HEK293 (cell line): ENCODE data around the gene ARHGAP26.

Experiments used
- CTCF ChIA-PET: fragments of 350-600 bp; formaldehyde crosslinking; extraction: SDS; loops from one replicate; lab custom pipeline; 2021; ENCODE audit warnings: antibody characterized with exemption; lab: Yijun Ruan, JAX
- POLR2A ChIA-PET: fragments of 300-600 bp; formaldehyde crosslinking; extraction: SDS; loops from one replicate; lab custom pipeline; 2020; ENCODE audit warnings: antibody characterized with exemption, inconsistent platforms; lab: Yijun Ruan, JAX
- H3K27ac ChIP-seq: fragments of 200-500 bp; sonication (Bioruptor generic); 2 replicates; pipeline ENCODE4 v1.5.1; 2014; ENCODE audit warnings: low read depth, low read length, control low read depth, inconsistent platforms; ENCODE audit errors: extremely low read depth
- H3K36me3 ChIP-seq, 2 experiments: fragments of 200-500 bp in 1 of 2; sonication (Bioruptor generic) in 1 of 2; 1 replicate in 1 of 2; 2 replicates in 1 of 2; pipeline ENCODE4 v1.5.1; 2014 to 2017; ENCODE audit warnings: inconsistent platforms in 2 of 2, low read length in 2 of 2; ENCODE audit not compliant: control insufficient read depth in 2 of 2, insufficient read depth in 1 of 2
- H3K4me1 ChIP-seq: fragments of 200-500 bp; sonication (Bioruptor generic); 2 replicates; pipeline ENCODE4 v1.5.1; 2014; ENCODE audit warnings: mild to moderate bottlenecking, low read length, inconsistent platforms; ENCODE audit not compliant: control insufficient read depth, insufficient read depth
- H3K4me3 ChIP-seq: 2 replicates; pipeline ENCODE4 v1.5.1; 2011; ENCODE audit warnings: low read depth, mild to moderate bottlenecking, control low read depth, low read length, moderate library complexity
- H3K9me3 ChIP-seq: fragments of 200-500 bp; sonication (Bioruptor generic); 2 replicates; pipeline ENCODE4 v1.5.1; 2014; ENCODE audit warnings: low read depth, low read length, inconsistent platforms; ENCODE audit not compliant: control insufficient read depth, insufficient read depth
- BCL11B ChIP-seq: fragments of 450-650 bp; formaldehyde crosslinking; IDR thresholded peaks from 2 replicates; pipeline ENCODE4 v1.5.1; 2016; ENCODE audit warnings: low read depth, missing biosample characterization, missing genetic modification characterization
- GFI1B ChIP-seq: fragments of 450-650 bp; formaldehyde crosslinking; IDR thresholded peaks from 2 replicates; pipeline ENCODE4 v1.5.1; 2016; ENCODE audit warnings: missing biosample characterization, missing genetic modification characterization
- OSR2 ChIP-seq: fragments of 450-650 bp; formaldehyde crosslinking; IDR thresholded peaks from 2 replicates; pipeline ENCODE4 v1.5.1; 2016; ENCODE audit warnings: missing biosample characterization, missing genetic modification characterization
- REPIN1 ChIP-seq: fragments of 450-650 bp; formaldehyde crosslinking; IDR thresholded peaks from 2 replicates; pipeline ENCODE4 v1.5.1; 2017; ENCODE audit warnings: missing biosample characterization, missing genetic modification characterization, low read depth
- ZNF146 ChIP-seq: fragments of 450-650 bp; formaldehyde crosslinking; IDR thresholded peaks from 2 replicates; pipeline ENCODE4 v1.5.1; 2016; ENCODE audit warnings: missing biosample characterization, missing genetic modification characterization
- ZNF2 ChIP-seq: fragments of 450-650 bp; formaldehyde crosslinking; IDR thresholded peaks from 2 replicates; pipeline ENCODE4 v1.5.1; 2016; ENCODE audit warnings: missing biosample characterization, missing genetic modification characterization
- ZNF211 ChIP-seq: fragments of 450-650 bp; formaldehyde crosslinking; IDR thresholded peaks from 2 replicates; pipeline ENCODE4 v1.5.1; 2016; ENCODE audit warnings: low read depth, missing biosample characterization, missing genetic modification characterization
- ZNF266 ChIP-seq: fragments of 450-650 bp; formaldehyde crosslinking; IDR thresholded peaks from 2 replicates; pipeline ENCODE4 v1.5.1; 2016; ENCODE audit warnings: missing biosample characterization, missing genetic modification characterization, low read depth
- ZNF302 ChIP-seq: fragments of 450-650 bp; formaldehyde crosslinking; IDR thresholded peaks from 2 replicates; pipeline ENCODE4 v1.5.1; 2016; ENCODE audit warnings: missing biosample characterization, missing genetic modification characterization, low read depth
- ZNF513 ChIP-seq: fragments of 450-650 bp; IDR thresholded peaks from 2 replicates; pipeline ENCODE4 v1.5.1; 2018; ENCODE audit warnings: missing biosample characterization, missing genetic modification characterization
- ZNF521 ChIP-seq: fragments of 450-650 bp; formaldehyde crosslinking; IDR thresholded peaks from 2 replicates; pipeline ENCODE4 v1.5.1; 2017; ENCODE audit warnings: missing biosample characterization, mild to moderate bottlenecking, missing genetic modification characterization
- ZNF529 ChIP-seq: fragments of 450-650 bp; formaldehyde crosslinking; IDR thresholded peaks from 2 replicates; pipeline ENCODE4 v1.5.1; 2017; ENCODE audit warnings: missing genetic modification characterization, missing biosample characterization; ENCODE audit not compliant: insufficient replicate concordance
- ZNF561 ChIP-seq: fragments of 450-650 bp; IDR thresholded peaks from 2 replicates; pipeline ENCODE4 v1.5.1; 2018; ENCODE audit warnings: missing biosample characterization, missing genetic modification characterization, borderline replicate concordance
- ZNF626 ChIP-seq: fragments of 450-650 bp; sonication (Bioruptor Pico); formaldehyde crosslinking; IDR thresholded peaks from 2 replicates; pipeline ENCODE4 v1.5.1; 2018; ENCODE audit warnings: missing biosample characterization, missing genetic modification characterization, inconsistent platforms
- ZNF707 ChIP-seq: fragments of 450-650 bp; formaldehyde crosslinking; IDR thresholded peaks from 2 replicates; pipeline ENCODE4 v1.5.1; 2016; ENCODE audit warnings: missing biosample characterization, missing genetic modification characterization
- ZNF837 ChIP-seq: fragments of 450-650 bp; formaldehyde crosslinking; IDR thresholded peaks from 2 replicates; pipeline ENCODE4 v1.5.1; 2016; ENCODE audit warnings: missing biosample characterization, missing genetic modification characterization
- TF ChIP-seq, protein P1 (sequence below): fragments of 450-650 bp; formaldehyde crosslinking; IDR thresholded peaks from 2 replicates; pipeline ENCODE4 v1.5.1; 2016; ENCODE audit warnings: missing biosample characterization, missing genetic modification characterization
- TF ChIP-seq, protein P2 (sequence below): fragments of 450-650 bp; formaldehyde crosslinking; IDR thresholded peaks from 2 replicates; pipeline ENCODE4 v1.5.1; 2016; ENCODE audit warnings: missing biosample characterization, missing genetic modification characterization
- TF ChIP-seq, protein P3 (sequence below): fragments of 450-650 bp; formaldehyde crosslinking; IDR thresholded peaks from 2 replicates; pipeline ENCODE4 v1.5.1; 2017; ENCODE audit warnings: missing biosample characterization, mild to moderate bottlenecking, missing genetic modification characterization, moderate library complexity
- TF ChIP-seq, protein P4 (sequence below): fragments of 450-650 bp; formaldehyde crosslinking; optimal IDR thresholded peaks from 2 replicates; pipeline ENCODE3; 2016; ENCODE audit warnings: missing biosample characterization, mild to moderate bottlenecking, missing genetic modification characterization

The ARHGAP26 gene

DNA sequence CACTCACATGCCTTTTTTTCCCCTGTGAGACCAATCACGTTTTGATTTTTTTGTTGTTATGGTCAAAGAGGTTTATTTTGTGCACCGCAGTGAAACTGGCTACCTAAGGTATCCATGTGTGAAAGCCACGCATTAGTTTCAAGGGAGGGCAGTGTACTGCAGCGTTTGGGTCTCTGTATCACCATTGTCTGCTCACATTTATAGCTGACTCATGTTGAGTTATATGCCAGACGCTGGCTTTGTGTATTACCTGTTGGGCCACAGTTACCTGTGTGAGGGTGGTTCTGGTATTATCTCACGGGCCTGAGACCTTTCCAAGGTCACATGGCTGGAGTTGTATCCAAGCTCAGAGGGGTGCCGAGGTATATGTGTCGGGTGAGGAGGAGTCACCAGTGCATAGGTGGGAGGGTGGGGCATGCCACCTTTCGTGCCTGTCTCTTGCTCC lies 75.8 kb downstream of the ARHGAP26 start:
- Histone ChIP-seq H3K4me3 (no peak overlapping the region), H3K4me1 (peaks cover 15% of the 10 kb centered on the region), H3K9me3 (no peaks in the 10 kb centered on the region), H3K36me3 (no peaks in the 10 kb centered on the region), H3K27ac (no peak overlapping the region)
- ChIA-PET CTCF (interaction anchor here (0.6 to 1.4 kb wide), 2 partner anchors 13 to 97 kb away, joined by 3 read pairs; no protein-coding TSS in a partner anchor), POLR2A (no interaction called here)
- TF ChIP-seq ZNF561 (tag by site-specific recombination) (no peak), REPIN1 (tag by site-specific recombination) (no peak), GFI1B (tag by site-specific recombination) (no peak), ZNF146 (no peak), ZNF2 (tag by site-specific recombination) (no peak), ZNF626 (tag by site-specific recombination) (no peak), ZNF529 (tag by site-specific recombination) (no peak), BCL11B (tag by site-specific recombination) (no peak), OSR2 (no peak), ZNF513 (tag by site-specific recombination) (no peak), ZNF707 (no peak), ZNF521 (tag by site-specific recombination) (no peak), ZNF266 (no peak), ZNF302 (no peak), ZNF837 (tag by site-specific recombination) (no peak), ZNF211 (no peak)
- TF ChIP-seq, protein P1, sequence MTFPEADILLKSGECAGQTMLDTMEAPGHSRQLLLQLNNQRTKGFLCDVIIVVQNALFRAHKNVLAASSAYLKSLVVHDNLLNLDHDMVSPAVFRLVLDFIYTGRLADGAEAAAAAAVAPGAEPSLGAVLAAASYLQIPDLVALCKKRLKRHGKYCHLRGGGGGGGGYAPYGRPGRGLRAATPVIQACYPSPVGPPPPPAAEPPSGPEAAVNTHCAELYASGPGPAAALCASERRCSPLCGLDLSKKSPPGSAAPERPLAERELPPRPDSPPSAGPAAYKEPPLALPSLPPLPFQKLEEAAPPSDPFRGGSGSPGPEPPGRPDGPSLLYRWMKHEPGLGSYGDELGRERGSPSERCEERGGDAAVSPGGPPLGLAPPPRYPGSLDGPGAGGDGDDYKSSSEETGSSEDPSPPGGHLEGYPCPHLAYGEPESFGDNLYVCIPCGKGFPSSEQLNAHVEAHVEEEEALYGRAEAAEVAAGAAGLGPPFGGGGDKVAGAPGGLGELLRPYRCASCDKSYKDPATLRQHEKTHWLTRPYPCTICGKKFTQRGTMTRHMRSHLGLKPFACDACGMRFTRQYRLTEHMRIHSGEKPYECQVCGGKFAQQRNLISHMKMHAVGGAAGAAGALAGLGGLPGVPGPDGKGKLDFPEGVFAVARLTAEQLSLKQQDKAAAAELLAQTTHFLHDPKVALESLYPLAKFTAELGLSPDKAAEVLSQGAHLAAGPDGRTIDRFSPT (tag by site-specific recombination) = no peak
- TF ChIP-seq, protein P2, sequence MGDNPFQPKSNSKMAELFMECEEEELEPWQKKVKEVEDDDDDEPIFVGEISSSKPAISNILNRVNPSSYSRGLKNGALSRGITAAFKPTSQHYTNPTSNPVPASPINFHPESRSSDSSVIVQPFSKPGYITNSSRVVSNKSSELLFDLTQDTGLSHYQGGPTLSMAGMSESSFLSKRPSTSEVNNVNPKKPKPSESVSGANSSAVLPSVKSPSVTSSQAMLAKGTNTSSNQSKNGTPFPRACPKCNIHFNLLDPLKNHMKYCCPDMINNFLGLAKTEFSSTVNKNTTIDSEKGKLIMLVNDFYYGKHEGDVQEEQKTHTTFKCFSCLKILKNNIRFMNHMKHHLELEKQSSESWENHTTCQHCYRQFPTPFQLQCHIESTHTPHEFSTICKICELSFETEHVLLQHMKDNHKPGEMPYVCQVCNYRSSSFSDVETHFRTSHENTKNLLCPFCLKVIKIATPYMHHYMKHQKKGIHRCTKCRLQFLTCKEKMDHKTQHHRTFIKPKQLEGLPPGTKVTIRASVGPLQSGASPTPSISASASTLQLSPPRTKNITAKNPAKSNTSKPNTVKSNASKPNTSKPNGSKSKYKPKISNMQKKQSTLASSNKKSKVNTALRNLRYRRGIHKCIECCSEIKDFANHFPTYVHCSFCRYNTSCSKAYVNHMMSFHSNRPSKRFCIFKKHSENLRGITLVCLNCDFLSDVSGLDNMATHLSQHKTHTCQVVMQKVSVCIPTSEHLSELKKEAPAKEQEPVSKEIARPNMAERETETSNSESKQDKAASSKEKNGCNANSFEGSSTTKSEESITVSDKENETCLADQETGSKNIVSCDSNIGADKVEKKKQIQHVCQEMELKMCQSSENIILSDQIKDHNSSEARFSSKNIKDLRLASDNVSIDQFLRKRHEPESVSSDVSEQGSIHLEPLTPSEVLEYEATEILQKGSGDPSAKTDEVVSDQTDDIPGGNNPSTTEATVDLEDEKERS (tag by site-specific recombination) = no peak
- TF ChIP-seq, protein P3, sequence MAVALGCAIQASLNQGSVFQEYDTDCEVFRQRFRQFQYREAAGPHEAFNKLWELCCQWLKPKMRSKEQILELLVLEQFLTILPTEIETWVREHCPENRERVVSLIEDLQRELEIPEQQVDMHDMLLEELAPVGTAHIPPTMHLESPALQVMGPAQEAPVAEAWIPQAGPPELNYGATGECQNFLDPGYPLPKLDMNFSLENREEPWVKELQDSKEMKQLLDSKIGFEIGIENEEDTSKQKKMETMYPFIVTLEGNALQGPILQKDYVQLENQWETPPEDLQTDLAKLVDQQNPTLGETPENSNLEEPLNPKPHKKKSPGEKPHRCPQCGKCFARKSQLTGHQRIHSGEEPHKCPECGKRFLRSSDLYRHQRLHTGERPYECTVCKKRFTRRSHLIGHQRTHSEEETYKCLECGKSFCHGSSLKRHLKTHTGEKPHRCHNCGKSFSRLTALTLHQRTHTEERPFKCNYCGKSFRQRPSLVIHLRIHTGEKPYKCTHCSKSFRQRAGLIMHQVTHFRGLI = no peak
- TF ChIP-seq, protein P4, sequence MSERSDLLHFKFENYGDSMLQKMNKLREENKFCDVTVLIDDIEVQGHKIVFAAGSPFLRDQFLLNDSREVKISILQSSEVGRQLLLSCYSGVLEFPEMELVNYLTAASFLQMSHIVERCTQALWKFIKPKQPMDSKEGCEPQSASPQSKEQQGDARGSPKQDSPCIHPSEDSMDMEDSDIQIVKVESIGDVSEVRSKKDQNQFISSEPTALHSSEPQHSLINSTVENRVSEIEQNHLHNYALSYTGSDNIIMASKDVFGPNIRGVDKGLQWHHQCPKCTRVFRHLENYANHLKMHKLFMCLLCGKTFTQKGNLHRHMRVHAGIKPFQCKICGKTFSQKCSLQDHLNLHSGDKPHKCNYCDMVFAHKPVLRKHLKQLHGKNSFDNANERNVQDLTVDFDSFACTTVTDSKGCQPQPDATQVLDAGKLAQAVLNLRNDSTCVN = no peak
